PC-3 (cell line): Measurements from ENCODE around the gene AGBL3.
"Not testable (repeated sequence)": the region's sequence is repeated elsewhere in the genome, so short reads cannot be mapped to it uniquely, and the experiment has no call there.

Experiments used
- CTCF ChIP-seq: fragments of 300-600 bp; sonication (generic); conservative IDR thresholded peaks from 2 replicates; pipeline ENCODE4 v1.5.1; 2017; ENCODE audit warnings: antibody characterized with exemption, low read depth, mild to moderate bottlenecking, low read length
- EZH2 ChIP-seq: fragments of 300-600 bp; sonication (generic); IDR thresholded peaks from one replicate; pipeline ENCODE4 v1.6.1; 2017; ENCODE audit warnings: antibody characterized with exemption, mild to moderate bottlenecking, low read length; ENCODE audit not compliant: unreplicated experiment
- EZH2phosphoT487 ChIP-seq: fragments of 300-600 bp; sonication (generic); IDR thresholded peaks from 2 replicates; pipeline ENCODE4 v1.6.1; 2018; ENCODE audit warnings: mild to moderate bottlenecking, antibody characterized with exemption, low read length, borderline replicate concordance

- TF ChIP-seq CTCF, EZH2phosphoT487, EZH2: not testable (repeated sequence)
Measured at GRCh38 chr7:135124631-135125030, 138.3 kb downstream of the AGBL3 start.
